GM12801 (cell line): Measurements from ENCODE around the gene HEY2.

Experiments used
- CTCF ChIP-seq: IDR thresholded peaks from one replicate; pipeline ENCODE4 v1.5.1; 2011; ENCODE audit warnings: control low read depth; ENCODE audit not compliant: insufficient read length; ENCODE audit errors: extremely low read depth

HEY2 gene

GRCh38 chr6:125795301-125795700 lies 45.9 kb downstream of the HEY2 start:
- TF ChIP-seq CTCF, result no peak

- no peak for TF ChIP-seq CTCF
These were observed 47.9 kb downstream of the HEY2 start for GRCh38 chr6:125797120-125797885.

- TF ChIP-seq CTCF, result no peak
These were observed 48.5 kb downstream of the HEY2 start for GRCh38 chr6:125797886-125798444.

- no peak for TF ChIP-seq CTCF
These were observed 49.5 kb downstream of the HEY2 start for GRCh38 chr6:125798734-125799508.

GRCh38 chr6:125802383-125802782 lies 53.0 kb downstream of the HEY2 start:
- no peak for TF ChIP-seq CTCF

GRCh38 chr6:125802943-125803377 lies 53.5 kb downstream of the HEY2 start:
- TF ChIP-seq CTCF, result no peak

- TF ChIP-seq CTCF, result no peak
These were observed 54.8 kb downstream of the HEY2 start for GRCh38 chr6:125804264-125804663.
